CD4-positive, alpha-beta T cell treated with Interleukin-6 for 4 hours (primary cell): ENCODE results near the gene COL23A1.

ENCODE experiments used
- DNase-seq: peaks from one replicate; pipeline ENCODE4 v3.0.0-alpha.2; 2020; ENCODE audit warnings: mixed read lengths

Gene COL23A1

GRCh38 chr5:178472138-178472537, 118.1 kb downstream of the COL23A1 start:
- DNase-seq = no peak

- no peak for DNase-seq
These were observed 118.5 kb downstream of the COL23A1 start for GRCh38 chr5:178471711-178472110.

- no peak for DNase-seq
These were observed 119.5 kb downstream of the COL23A1 start for GRCh38 chr5:178470760-178471025.

GRCh38 chr5:178469975-178470759, 120.0 kb downstream of the COL23A1 start:
- no peak for DNase-seq

GRCh38 chr5:178469011-178469974, 120.9 kb downstream of the COL23A1 start:
- no peak for DNase-seq

GRCh38 chr5:178468196-178468685, 122.0 kb downstream of the COL23A1 start:
- DNase-seq = no peak

GRCh38 chr5:178467568-178468195, 122.5 kb downstream of the COL23A1 start:
- no peak for DNase-seq

- no peak for DNase-seq
These were observed 123.0 kb downstream of the COL23A1 start for GRCh38 chr5:178467205-178467567.

- DNase-seq = no peak
These were observed 123.9 kb downstream of the COL23A1 start for GRCh38 chr5:178466342-178466741.

- DNase-seq = no peak
These were observed 124.3 kb downstream of the COL23A1 start for GRCh38 chr5:178465861-178466288.

- no peak for DNase-seq
These were observed 124.8 kb downstream of the COL23A1 start for GRCh38 chr5:178465228-178465860.

- DNase-seq = no peak
These were observed 125.7 kb downstream of the COL23A1 start for GRCh38 chr5:178464431-178465048.

GRCh38 chr5:178463321-178464155, 126.7 kb downstream of the COL23A1 start:
- no peak for DNase-seq

GRCh38 chr5:178462816-178463215, 127.4 kb downstream of the COL23A1 start:
- DNase-seq = no peak

GRCh38 chr5:178462076-178462475, 128.1 kb downstream of the COL23A1 start:
- DNase-seq = no peak

- peak; percentile 44 for DNase-seq
These were observed 129.0 kb downstream of the COL23A1 start for GRCh38 chr5:178461004-178461730.

- DNase-seq = no peak
These were observed 129.6 kb downstream of the COL23A1 start for GRCh38 chr5:178460598-178460997.

GRCh38 chr5:178460174-178460573, 130.0 kb downstream of the COL23A1 start:
- no peak for DNase-seq

GRCh38 chr5:178458140-178458539, 132.1 kb downstream of the COL23A1 start:
- no peak for DNase-seq

GRCh38 chr5:178457471-178457870, 132.7 kb downstream of the COL23A1 start:
- DNase-seq = no peak

GRCh38 chr5:178455480-178455835, 134.7 kb downstream of the COL23A1 start:
- no peak for DNase-seq
